ENCODE data around the gene MET. TPM values are rescaled to one million over a fixed set of nuclear protein-coding genes. Genes with fewer than 3 reads are reported as not detected.

Gene MET
- total and polyA plus RNA-seq, 2 of the 8 experiments (the other 6 are each of a cell fraction or from before 2014, with no cell fraction given), result 3.5 to 12.9 TPM

DNA sequence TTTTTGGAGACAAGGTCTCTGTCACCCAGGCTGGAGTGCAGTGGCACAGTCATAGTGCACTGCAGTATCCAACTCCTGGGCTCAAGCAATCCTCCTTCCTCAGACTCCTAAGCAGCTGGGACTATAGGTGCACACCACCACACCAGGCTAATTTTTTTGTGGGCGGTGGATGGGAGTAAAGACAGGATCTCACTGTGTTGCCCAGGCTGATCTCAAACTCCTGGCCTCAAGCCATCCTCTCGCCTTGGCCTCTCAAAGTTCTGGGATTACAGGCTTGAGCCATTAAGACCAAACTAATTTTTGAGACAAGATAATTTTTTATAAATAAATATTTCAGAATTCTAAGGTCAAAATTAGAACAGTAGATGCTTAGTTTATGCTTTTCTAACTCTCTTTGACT lies 109.6 kb downstream of the MET start:
- ChIA-PET POLR2A (ENCODE audit: partially characterized antibody) (no interaction called here), CTCF (ENCODE audit: partially characterized antibody) (interaction anchor here (1.2 to 6.0 kb wide), 5 partner anchors 22 to 545 kb away, joined by 3 to 57 read pairs (median 4); partner anchors contain the start of gene MET)
- H3K4ac ChIP-seq (replicated peaks; ENCODE audit: insufficient read length, low read depth, low read length), result no peak overlapping the region
- H2BK5ac ChIP-seq (ENCODE audit: low read depth, low read length), result no peak overlapping the region
- no peaks in the 10 kb centered on the region for H3K36me3 ChIP-seq (ENCODE audit: control insufficient read depth in 2 of 4, insufficient read depth in 4 of 4, low read length in 3 of 4)
- H4K5ac ChIP-seq (ENCODE audit: insufficient read length, low read depth, low read length), result no peak overlapping the region
- H3K4me3 ChIP-seq (ENCODE audit: extremely low read depth in 1 of 4, insufficient read depth in 2 of 4, low read depth in 3 of 4, low read length in 4 of 4), result no peak overlapping the region
- no peak overlapping the region for H2AK5ac ChIP-seq (ENCODE audit: low read depth, low read length)
- DNase-seq (ENCODE audit: low read depth in 1 of 2, low spot score in 2 of 2) (no peak), FAIRE-seq (no peak)
- H2BK120ac ChIP-seq (replicated peaks; ENCODE audit: low read depth, low read length), result no peak overlapping the region
- no peak overlapping the region for H2AFZ ChIP-seq (ENCODE audit: low read length)
- H3K79me1 ChIP-seq (ENCODE audit: low read depth, low read length), result no peaks in the 10 kb centered on the region
- H2BK12ac ChIP-seq (ENCODE audit: low read depth, low read length), result no peak overlapping the region
- H3K56ac ChIP-seq (replicated peaks; ENCODE audit: insufficient read length, low read depth, low read length), result no peak overlapping the region
- H3K23ac ChIP-seq (ENCODE audit: insufficient read length), result no peak overlapping the region
- no peak overlapping the region for H3K9ac ChIP-seq (replicated peaks in 1 of 4; ENCODE audit: extremely low read depth in 1 of 4, low read depth in 3 of 4, low read length in 3 of 4)
- TF ChIP-seq CHD2 (IDR thresholded peaks at IDR 0.05; ENCODE audit: low read length) (no peak), RXRA (IDR thresholded peaks at IDR 0.05; ENCODE audit: insufficient read depth, low read depth, low read length) (no peak), SIN3A (conservative IDR thresholded peaks at IDR 0.05 in 1 of 2, IDR thresholded peaks at IDR 0.05 in 1 of 2; ENCODE audit: low read depth in 1 of 2, low read length in 2 of 2) (no peak), CTBP2 (IDR thresholded peaks at IDR 0.05; ENCODE audit: borderline replicate concordance, insufficient read depth, insufficient read length, low read length) (no peak), BCL11A (IDR thresholded peaks at IDR 0.05; ENCODE audit: low read depth in 2 of 2, low read length in 2 of 2) (no peak), SIX5 (IDR thresholded peaks at IDR 0.05; ENCODE audit: low read depth, low read length) (no peak), KDM4A (IDR thresholded peaks at IDR 0.05; ENCODE audit: low read depth, low read length, severe bottlenecking) (no peak), RBBP5 (IDR thresholded peaks at IDR 0.05; ENCODE audit: borderline replicate concordance, low read depth, low read length) (no peak), CBX8 (IDR thresholded peaks at IDR 0.05; ENCODE audit: borderline replicate concordance, low read depth, low read length) (no peak), MAFK (IDR thresholded peaks at IDR 0.05; ENCODE audit: low read depth, low read length) (no peak)
- TF ChIP-seq, protein P1, sequence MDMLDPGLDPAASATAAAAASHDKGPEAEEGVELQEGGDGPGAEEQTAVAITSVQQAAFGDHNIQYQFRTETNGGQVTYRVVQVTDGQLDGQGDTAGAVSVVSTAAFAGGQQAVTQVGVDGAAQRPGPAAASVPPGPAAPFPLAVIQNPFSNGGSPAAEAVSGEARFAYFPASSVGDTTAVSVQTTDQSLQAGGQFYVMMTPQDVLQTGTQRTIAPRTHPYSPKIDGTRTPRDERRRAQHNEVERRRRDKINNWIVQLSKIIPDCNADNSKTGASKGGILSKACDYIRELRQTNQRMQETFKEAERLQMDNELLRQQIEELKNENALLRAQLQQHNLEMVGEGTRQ (IDR thresholded peaks at IDR 0.05; ENCODE audit: low read length), result no peak
- H3K27me3 ChIP-seq (replicated peaks in 1 of 4; ENCODE audit: control insufficient read depth in 3 of 4, extremely low read depth in 1 of 4, insufficient read depth in 3 of 4, low read length in 3 of 4), result no peaks in the 10 kb centered on the region
- no peak overlapping the region for H3K4me2 ChIP-seq (ENCODE audit: insufficient read depth in 1 of 2, low read depth in 2 of 2, low read length in 2 of 2)
- 96% methylated on average over 2 of the region's 2 CpGs; no CpG with 5 or more reads in 1 of the 2 experiments for WGBS, 2 experiments (ENCODE audit: extremely low coverage in 1 of 2, insufficient coverage in 1 of 2, insufficient read length in 1 of 2, insufficient replicate concordance in 2 of 2, low coverage in 1 of 2, low lambda C conversion rate in 2 of 2, missing lambda C conversion rate in 1 of 2)
- no peak overlapping the region for H3K14ac ChIP-seq (ENCODE audit: insufficient read length)
- H4K20me1 ChIP-seq (replicated peaks in 1 of 2; ENCODE audit: control insufficient read depth in 1 of 2, insufficient read depth in 2 of 2, low read length in 2 of 2), result no peaks in the 10 kb centered on the region
- peaks cover 0 to 10% (median 8%) of the 10 kb centered on the region in 4 experiments; a peak in 4 of 7 replicates for H3K4me1 ChIP-seq (replicated peaks in 1 of 4; ENCODE audit: control insufficient read depth in 3 of 4, insufficient read depth in 4 of 4, low read length in 3 of 4)
- H3K9me3 ChIP-seq (ENCODE audit: insufficient read depth in 2 of 2, low read depth in 1 of 2, low read length in 1 of 2), result no peaks in the 10 kb centered on the region
- H3K23me2 ChIP-seq (ENCODE audit: low read depth, low read length), result no peaks in the 10 kb centered on the region
- no peak overlapping the region; the same call in 1 of the 2 replicates for H4K8ac ChIP-seq (ENCODE audit: extremely low read depth, insufficient read depth, low read length)
- no peak overlapping the region for H3K27ac ChIP-seq (ENCODE audit: low read depth, low read length)
- H3K79me2 ChIP-seq (ENCODE audit: control insufficient read depth in 1 of 2, insufficient read depth in 2 of 2, low read length in 2 of 2), result no peaks in the 10 kb centered on the region
- no peak overlapping the region for H2BK15ac ChIP-seq (ENCODE audit: low read length)
- no peak overlapping the region for H2BK20ac ChIP-seq (ENCODE audit: low read length)
- H4K91ac ChIP-seq (replicated peaks; ENCODE audit: insufficient read length, low read length), result no peak overlapping the region
- no peak overlapping the region for H3K18ac ChIP-seq (ENCODE audit: extremely low read depth, low read length)
